GM04503 (cell line): ENCODE data around the gene CORO7.
A peak's percentile ranks its signal among the peaks of the same experiment; 100 is the strongest.
"Not testable (repeated sequence)": the region's sequence is repeated elsewhere in the genome, so short reads cannot be mapped to it uniquely, and the experiment has no call there.

ENCODE experiments used
- DNase-seq: peaks from one replicate; pipeline ENCODE4 v3.0.0-alpha.2; 2012; ENCODE audit warnings: low read depth

Gene CORO7

GRCh38 chr16:4336701-4337539 lies 79.5 kb downstream of the CORO7 start:
- DNase-seq, result no peak

- DNase-seq, result no peak
Measured at GRCh38 chr16:4334724-4335495, 81.5 kb downstream of the CORO7 start.

DNA sequence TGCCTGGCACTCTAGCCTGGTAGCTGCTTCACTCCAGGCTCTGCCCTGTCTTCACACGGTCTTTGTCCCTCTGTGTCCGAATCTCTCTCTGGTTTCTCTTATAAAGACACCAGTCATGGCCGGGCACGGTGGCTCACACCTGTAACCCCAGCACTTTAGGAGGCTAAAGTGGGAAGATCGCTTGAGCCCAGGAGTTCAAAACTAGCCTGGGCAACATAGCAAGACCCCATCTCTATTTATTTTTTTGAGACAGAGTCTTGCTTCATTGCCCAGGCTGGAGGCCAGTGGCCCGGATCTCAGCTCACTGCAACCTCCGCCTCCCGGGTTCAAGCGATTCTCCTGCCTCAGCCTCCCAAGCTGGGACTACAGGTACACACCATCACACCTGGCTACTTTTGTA lies 82.7 kb downstream of the CORO7 start:
- not testable (repeated sequence) for DNase-seq

DNA sequence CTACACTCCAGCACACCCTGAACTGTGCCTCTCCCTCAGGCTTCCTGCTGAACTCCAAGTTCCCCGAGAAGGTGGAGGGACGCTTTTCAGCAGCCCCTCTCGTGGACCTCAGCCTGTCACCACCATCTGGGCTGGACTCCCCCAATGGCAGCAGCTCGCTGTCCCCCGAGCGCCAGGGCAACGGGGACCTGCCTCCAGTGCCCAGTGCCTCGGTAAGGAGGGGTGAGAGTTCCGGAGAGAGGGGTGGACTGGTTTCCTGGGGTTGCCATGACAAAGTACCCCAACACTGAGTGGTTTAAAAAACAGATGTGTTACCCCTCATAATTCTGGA lies 83.1 kb downstream of the CORO7 start:
- no peak for DNase-seq

DNA sequence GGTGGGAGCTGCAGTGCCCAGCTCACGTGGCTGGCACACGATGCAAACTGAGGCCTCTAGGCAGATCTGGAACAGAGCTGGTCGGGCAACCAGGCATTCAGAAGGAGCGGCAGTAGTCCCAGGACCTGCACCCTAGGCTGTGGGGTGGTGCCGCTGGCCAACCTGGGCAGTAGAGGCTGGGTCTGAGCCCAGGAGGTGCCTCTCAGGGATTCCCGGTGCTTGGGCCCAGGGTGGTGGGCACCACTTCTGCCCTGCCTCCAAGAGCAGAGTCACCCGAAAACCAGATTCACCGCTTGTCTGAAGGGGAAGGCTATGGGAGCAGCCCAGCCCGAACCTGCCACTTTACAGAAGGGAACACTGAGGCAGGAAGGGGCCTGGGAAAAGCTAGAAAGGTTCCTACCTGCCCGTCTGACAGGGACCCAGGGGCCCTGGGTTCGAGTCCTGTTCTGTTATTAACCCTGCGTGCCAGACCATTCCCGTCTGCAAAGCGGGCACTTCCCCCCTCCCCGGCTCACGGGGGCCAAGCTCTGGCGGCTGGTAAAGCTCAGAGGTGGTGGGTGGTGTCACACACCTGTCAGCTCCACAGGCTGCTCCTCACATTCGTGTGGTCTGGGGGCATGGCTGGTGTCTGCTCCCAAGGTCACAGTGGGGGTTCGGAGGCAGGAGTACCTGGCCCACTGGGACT lies 83.6 kb downstream of the CORO7 start:
- no peak for DNase-seq

DNA sequence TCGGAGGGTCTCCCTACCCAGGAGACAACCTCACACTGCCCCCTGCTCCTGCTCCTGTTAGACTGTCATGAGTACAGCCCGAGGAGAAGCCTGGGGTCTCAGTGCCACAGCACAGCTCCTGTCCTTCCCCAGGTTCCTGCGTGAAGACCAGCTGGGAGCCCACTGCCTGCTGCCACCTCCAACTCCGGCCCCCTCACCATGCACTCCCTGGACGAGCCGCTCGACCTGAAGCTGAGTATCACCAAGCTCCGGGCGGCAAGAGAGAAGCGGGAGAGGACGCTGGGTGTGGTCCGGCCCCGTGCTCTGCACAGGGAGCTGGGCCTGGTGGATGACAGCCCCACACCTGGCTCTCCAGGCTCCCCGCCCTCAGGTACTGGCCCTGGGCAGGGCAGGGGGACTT lies 84.3 kb downstream of the CORO7 start:
- no peak for DNase-seq

DNA sequence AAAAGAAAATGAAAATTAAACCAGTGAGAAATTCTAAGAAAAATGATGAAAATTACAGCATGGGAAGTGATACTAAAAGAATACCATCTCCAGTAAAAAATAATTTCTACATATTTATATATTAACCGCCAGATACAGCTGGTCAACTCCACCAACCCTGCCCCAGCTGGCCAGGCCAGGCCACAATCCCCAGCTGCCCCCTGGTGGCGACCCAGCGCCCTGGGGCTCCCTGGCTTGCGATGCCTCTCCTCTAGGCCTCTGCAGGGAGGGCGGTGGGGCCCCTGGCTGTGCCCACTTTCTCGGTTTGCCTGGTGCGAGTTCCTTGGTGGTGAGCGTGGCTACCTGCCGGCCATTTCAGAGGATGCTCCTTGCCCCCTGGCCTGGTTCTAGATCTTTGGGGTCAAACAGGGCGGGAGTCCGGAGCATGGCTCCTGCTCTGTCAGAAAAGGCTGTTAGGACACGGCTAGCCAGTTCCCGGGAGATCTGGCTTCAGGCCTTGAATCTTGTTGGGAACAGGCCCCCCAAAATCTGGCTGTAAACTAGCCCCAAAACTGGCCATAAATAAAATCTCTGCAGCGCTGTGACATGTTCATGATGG lies 86.0 kb downstream of the CORO7 start:
- no peak for DNase-seq

GRCh38 chr16:4328782-4329775 lies 87.3 kb downstream of the CORO7 start:
- DNase-seq, result no peak

DNA sequence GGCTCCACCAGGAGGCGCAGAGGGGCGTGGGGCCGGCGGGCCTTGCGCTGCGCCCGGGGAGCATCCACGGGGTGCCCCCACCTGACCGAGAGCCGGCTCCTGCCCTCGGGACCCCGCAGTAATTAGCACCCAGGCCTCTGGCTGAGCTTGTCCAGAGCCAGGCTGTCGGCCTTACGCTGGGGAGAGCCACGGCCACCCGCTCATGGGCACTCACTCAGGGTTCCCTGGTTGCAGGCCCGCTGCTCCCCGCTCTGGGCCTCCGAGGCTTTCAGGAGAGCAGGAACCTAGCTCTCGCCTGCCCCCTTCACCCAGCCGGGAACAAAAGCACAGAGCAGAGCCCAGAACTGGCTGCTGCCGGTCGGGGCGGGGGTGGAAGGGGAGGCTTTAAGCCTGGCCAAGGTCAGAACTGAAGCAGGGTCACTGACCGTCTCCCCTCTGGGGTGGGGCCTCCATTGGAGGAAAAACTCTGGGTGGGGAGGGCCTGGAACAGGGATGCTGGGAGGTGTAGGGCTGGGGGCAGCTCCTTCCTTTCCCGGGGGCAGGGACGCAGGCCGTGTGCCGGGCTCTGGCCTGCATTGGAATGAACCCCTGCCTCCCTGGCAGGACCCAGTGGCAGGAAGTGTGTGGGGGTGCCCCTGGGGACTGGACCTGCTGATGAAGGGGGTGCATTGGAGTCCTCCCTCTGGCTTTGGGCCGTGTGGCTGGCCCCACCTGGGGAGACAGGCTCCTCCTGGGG lies 88.2 kb downstream of the CORO7 start:
- DNase-seq, result peak; percentile 25

DNA sequence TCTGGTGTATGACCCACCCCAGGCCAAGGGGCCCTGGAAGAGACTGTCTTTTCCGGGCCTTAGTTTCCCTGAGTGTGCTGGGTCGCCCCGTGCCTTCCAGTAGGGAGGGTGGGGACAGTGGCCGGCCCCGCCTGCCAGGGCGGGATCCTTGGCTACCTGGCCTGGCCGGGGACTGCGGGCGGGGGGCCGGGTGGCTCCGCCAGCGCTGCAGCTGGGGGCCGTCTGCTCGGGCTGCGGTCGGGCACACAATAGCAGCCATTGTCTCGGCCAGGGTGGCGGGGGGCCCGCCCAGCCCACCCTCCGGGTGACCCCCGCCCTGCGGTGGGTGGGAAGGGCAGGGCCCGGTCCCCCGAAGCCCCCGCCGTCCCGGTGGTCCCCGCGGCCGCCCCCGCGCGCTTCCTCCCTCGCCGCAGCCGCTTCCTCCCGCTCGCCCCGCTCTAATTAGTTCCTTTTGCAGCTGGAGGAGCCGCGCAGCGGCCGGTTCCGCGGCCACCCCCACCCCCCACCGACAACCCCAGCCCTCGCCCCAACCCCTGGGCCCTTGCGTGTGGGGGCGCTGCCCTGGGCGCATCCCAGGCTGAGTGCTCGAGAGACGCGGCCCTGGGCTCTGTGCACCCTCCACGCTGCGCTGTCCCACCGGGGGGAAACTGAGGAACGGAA lies 88.9 kb downstream of the CORO7 start:
- DNase-seq, result no peak

GRCh38 chr16:4325253-4325758 lies 91.1 kb downstream of the CORO7 start:
- no peak for DNase-seq

DNA sequence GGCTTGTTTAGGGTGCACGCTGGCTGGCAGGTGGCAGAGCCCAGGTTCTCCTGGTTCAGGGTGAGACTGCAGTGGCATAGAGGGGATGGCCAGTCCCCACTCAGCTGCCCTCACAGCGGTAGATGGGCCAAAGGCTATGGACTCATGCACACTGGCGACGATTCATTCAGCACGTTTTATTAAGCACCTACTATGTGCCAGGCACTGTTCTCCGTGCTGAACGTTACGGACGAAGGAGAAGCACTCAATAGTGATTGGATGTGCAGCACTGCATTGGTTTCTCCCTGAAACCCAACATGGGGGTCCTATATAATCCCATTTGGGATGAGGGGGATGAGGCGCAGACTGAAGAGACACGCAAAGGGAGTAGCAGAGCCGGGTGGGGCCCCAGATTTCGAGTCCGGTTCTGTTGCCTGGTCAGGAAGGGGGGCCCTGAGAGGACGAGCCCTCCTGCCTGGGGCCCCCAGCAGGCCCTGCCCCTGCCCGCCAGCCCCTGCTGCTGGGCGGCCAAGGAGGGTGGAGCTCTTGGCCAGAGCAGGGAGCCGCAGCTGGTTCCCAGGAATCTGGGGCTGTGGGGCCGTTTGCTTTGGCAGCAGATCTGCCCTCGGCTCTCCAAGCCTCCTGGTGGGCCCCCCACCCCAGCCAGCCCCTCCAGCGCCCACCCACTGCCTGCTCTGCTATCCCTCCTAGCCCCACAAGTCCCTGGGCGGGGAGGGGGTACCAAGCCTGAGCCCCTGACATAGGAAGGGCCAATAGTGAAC lies 91.7 kb downstream of the CORO7 start:
- no peak for DNase-seq

DNA sequence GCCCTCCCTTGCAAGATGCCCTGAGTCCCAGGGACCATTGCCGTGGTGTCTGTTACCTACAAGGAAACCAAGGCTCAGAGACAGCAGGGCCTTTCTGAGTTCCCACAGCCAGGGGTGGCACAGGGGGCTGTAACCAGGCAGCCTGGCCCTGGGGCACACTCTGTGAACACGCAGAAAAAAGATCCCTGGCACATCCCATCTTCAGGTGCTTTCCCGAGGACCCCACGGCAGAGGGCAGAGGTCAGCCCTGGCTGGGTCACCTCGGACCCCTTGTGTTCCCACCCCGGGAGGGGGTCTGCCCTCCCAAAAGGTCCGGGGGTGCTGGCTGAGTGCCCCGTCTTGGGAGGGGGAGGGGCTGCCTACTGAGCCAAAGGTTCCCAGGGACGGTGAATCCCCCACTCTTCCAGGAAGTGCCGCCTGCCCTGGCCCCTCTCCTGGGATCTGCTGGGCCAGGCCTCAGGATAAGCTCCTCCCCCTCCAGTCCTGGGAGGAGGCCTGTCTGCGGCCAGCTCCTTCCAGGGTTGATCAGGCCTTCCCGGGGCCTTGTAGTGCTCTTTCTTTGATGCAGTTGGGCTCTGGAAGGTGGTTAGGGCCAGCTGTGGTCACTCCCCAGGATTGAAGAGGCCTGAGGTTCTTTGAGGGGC lies 92.4 kb downstream of the CORO7 start:
- no peak for DNase-seq

DNA sequence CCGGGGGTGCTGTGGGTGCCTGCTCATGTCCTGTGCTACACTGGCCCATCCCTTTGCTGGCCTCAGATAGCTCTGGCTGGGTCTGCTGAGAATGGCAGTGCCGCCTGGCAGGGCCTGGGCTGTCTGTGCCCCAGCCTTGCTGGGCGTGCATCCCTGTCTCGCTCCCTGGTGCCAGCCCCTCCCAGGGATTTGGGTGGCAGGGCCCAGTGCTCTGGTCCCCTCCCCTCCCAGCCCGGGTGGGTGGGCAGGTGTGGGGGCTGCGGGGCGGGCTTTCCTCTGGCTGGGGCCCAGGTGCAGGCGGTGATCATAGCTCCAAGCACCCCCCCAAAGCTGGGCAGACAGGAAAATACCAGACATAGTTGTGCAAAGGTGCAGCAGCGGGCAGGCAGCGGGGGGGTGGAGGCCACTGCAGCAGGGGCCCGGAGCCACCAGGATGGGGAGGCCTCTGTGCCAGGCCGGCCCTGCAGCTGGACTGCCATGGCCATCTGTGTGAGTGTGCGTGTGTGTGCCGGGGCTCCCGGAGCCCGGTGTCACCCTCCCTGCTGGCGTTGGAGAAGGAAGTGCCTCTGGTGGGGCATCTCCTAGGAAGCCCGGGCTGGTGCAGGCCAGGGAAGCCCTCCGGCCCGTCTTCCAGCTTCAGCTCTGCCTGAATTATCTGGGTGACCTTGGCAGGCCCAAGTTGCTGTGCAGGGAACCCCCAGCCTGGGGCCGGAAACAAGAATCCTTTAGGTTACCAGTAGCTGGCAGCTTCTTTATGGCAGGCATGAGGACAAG lies 93.1 kb downstream of the CORO7 start:
- no peak for DNase-seq

GRCh38 chr16:4322121-4323052 lies 94.0 kb downstream of the CORO7 start:
- no peak for DNase-seq

DNA sequence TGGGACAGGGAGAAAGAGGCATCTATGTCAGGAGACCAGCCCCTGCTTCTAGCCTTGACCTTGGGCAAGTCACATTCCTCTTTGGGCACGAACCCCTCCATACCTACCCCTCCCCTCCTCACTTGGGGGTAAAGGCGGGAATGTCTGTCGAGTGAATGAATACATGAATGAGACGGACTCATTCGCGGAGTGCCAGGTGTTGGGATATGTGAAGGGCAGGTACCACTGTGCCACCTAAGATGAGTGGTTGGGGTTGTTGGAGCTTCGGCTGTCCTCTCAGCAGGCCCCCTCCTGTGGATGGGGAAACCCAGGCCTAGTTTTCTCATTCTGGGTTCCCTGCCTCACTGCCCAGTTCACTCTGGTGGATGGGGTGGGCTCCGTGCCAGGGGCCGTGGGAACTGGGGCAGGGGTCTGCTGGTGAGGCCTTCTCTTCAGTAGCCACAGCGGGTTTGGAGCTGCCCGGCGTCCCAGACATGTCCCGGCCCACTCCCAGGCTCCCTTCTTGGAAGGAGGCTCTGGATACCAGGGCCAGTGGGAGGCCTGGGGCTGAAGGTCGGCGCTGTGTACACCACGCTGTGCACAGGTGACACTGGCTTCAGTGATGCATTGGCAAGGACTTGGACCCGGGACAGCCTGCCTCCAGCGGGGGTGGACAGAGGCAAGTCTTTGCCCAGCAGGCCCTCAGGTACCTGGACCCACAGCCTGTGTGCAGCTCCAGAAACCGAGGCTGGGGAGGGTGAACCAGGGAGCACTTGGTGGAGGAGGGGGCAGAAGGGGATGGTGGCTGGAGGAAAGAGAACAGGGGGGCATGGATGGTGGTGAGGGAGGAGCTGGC lies 94.9 kb downstream of the CORO7 start:
- no peak for DNase-seq
